ENCODE measurements around the gene IGDCC3. TPM values are rescaled to one million over a fixed set of nuclear protein-coding genes. Genes with fewer than 3 reads are reported as not detected.

Gene IGDCC3
- total and polyA plus RNA-seq, 2 donors (not counting 3 experiments of a cell fraction or from before 2014, with no cell fraction given), result 0.03 TPM; not detected in 1

- Histone ChIP-seq H3K27ac (ENCODE audit: insufficient read depth, low read depth, low read length) (no peak overlapping the region), H2AFZ (ENCODE audit: low read depth, low read length) (no peak overlapping the region), H3K27me3 (ENCODE audit: control insufficient read depth in 2 of 2, insufficient read depth in 2 of 2, low read length in 2 of 2) (peaks cover 0 to 3% of the 10 kb centered on the region in 2 experiments), H3K4me3 (replicated peaks in 1 of 3; ENCODE audit: insufficient read depth in 1 of 3, low read depth in 1 of 3, low read length in 3 of 3) (no peak overlapping the region), H3K79me2 (ENCODE audit: control insufficient read depth, insufficient read depth, low read length) (no peaks in the 10 kb centered on the region), H3K9me3 (replicated peaks; ENCODE audit: control insufficient read depth, insufficient read depth, low read length) (no peaks in the 10 kb centered on the region), H4K20me1 (replicated peaks; ENCODE audit: control insufficient read depth, extremely low read depth, insufficient read depth, low read length) (no peaks in the 10 kb centered on the region), H3K4me2 (ENCODE audit: insufficient read depth, low read length) (no peak overlapping the region), H3K9ac (replicated peaks; ENCODE audit: extremely low read depth, insufficient read depth, low read length) (no peak overlapping the region), H3K4me1 (ENCODE audit: control insufficient read depth, extremely low read depth, insufficient read depth, low read length) (peaks cover 4% of the 10 kb centered on the region), H3K9me1 (replicated peaks; ENCODE audit: control insufficient read depth, extremely low read depth, insufficient read depth, low read length) (no peaks in the 10 kb centered on the region), H3K36me3 (ENCODE audit: control insufficient read depth in 2 of 2, extremely low read depth in 1 of 2, insufficient read depth in 2 of 2, low read length in 2 of 2) (no peaks in the 10 kb centered on the region)
- dilution Hi-C loops (cut with MboI; ENCODE audit: extremely low pct_ligation_motif_present, low sequenced_read_pairs), result no loop called here
- DNase-seq (ENCODE audit: low read depth, low spot score) (no peak), FAIRE-seq (no peak)
- no peak for TF ChIP-seq POLR2AphosphoS5 (IDR thresholded peaks at IDR 0.05; ENCODE audit: insufficient read depth, low read depth, low read length)
- TF ChIP-seq CTCF (IDR thresholded peaks at IDR 0.05; ENCODE audit: extremely low read depth in 1 of 2, insufficient read depth in 1 of 2, low read depth in 1 of 2, low read length in 2 of 2), result no peak
- TF ChIP-seq MAX (IDR thresholded peaks at IDR 0.05; ENCODE audit: insufficient read depth, insufficient read length), result no peak
- TF ChIP-seq GATA2 (IDR thresholded peaks at IDR 0.05; ENCODE audit: insufficient read depth, insufficient read length, low read depth, low read length), result no peak
- no peak for TF ChIP-seq POLR2A (IDR thresholded peaks at IDR 0.05; ENCODE audit: low read depth, low read length)
- TF ChIP-seq EZH2 (IDR thresholded peaks at IDR 0.05; ENCODE audit: borderline replicate concordance, low read depth, low read length, severe bottlenecking), result no peak
- POLR2A ChIA-PET, result interaction anchor here (1.2 kb wide), 1 partner anchor 17 kb away, joined by 3 read pairs; no protein-coding TSS in a partner anchor
- no TSS peak for BruUV-seq (replicated peaks)
- CTCF ChIA-PET, result interaction anchor here (1.3 to 1.9 kb wide), 4 partner anchors 18 to 61 kb away, joined by 4 to 6 read pairs (median 4); no protein-coding TSS in a partner anchor
- intact Hi-C loops (cut with micrococcal nuclease), result no loop called here
Measured at GRCh38 chr15:65338823-65339222, 39.0 kb downstream of the IGDCC3 start.
